Cardiac muscle cell (in vitro differentiated cells and primary cell): ENCODE measurements around the gene KCNN3. TPM values are rescaled to one million over a fixed set of nuclear protein-coding genes. Genes with fewer than 3 reads are reported as not detected.
A peak's percentile ranks its signal among the peaks of the same experiment; 100 is the strongest.

ENCODE experiments used
- DNase-seq, 2 donors: peaks; one replicate each; pipeline versions ENCODE4 v3.0.0 to v3.0.0-alpha.2; 2010 to 2017; ENCODE audit warnings: low read depth in 1 of 2, low spot score in 1 of 2
- H3K27ac ChIP-seq: fragments of 200-600 bp; sonication (generic); 2 replicates; pipeline ENCODE4 v1.5.1; 2016
- H3K27me3 ChIP-seq: fragments of 200-600 bp; sonication (generic); 2 replicates; pipeline ENCODE4 v1.6.0; 2016; ENCODE audit warnings: control low read depth
- H3K36me3 ChIP-seq: fragments of 200-600 bp; sonication (generic); 2 replicates; pipeline ENCODE4 v1.5.1; 2016; ENCODE audit warnings: control low read depth
- H3K4me1 ChIP-seq: fragments of 200-600 bp; sonication (generic); 2 replicates; pipeline ENCODE4 v1.8.1; 2017; ENCODE audit warnings: low read depth, mild to moderate bottlenecking, mixed run types
- H3K4me3 ChIP-seq: fragments of 200-600 bp; sonication (generic); 2 replicates; pipeline ENCODE4 v1.5.1; 2016; ENCODE audit warnings: mild to moderate bottlenecking
- H3K9me3 ChIP-seq: fragments of 200-600 bp; sonication (generic); 2 replicates; pipeline ENCODE4 v1.5.1; 2017; ENCODE audit warnings: low read depth, mild to moderate bottlenecking, control low read depth
- CTCF ChIP-seq: IDR thresholded peaks from 2 replicates; pipeline ENCODE4 v1.5.1; 2012; ENCODE audit warnings: low read depth, mild to moderate bottlenecking, low read length
- polyA plus RNA-seq: library from polyadenylated mRNA; unstranded; fragments of >200 nt; fragmentation: Nextera tagmentation; extraction: Ambion mirVana; gene quantifications from 2 replicates; pipeline ENCODE4 v1.2.1, GENCODE V29; 2016
- total RNA-seq: library from RNA; depleted of rRNA; stranded (reverse); fragments of >200 nt; gene quantifications from 2 replicates; pipeline ENCODE4 v1.2.3, GENCODE V29; 2016

KCNN3 gene
- total and polyA plus RNA-seq, 2 experiments from 2014 or later, result 1.5 to 2.9 TPM

GRCh38 chr1:154736841-154737240 is 133.2 kb downstream of the KCNN3 start:
- Histone ChIP-seq H3K27ac (no peak overlapping the region), H3K27me3 (no peaks in the 10 kb centered on the region), H3K9me3 (no peaks in the 10 kb centered on the region), H3K4me1 (no peaks in the 10 kb centered on the region), H3K4me3 (no peak overlapping the region), H3K36me3 (no peaks in the 10 kb centered on the region)
- peak in 1 of 2 donors; percentile 83 for DNase-seq
- no peak for TF ChIP-seq CTCF

GRCh38 chr1:154735804-154736168 is 134.3 kb downstream of the KCNN3 start:
- Histone ChIP-seq H3K4me3 (no peak overlapping the region), H3K4me1 (peaks cover 2% of the 10 kb centered on the region), H3K9me3 (no peaks in the 10 kb centered on the region), H3K36me3 (no peaks in the 10 kb centered on the region), H3K27ac (no peak overlapping the region), H3K27me3 (no peaks in the 10 kb centered on the region)
- TF ChIP-seq CTCF, result no peak
- DNase-seq, result peak in 1 of 2 donors; percentile 46

- Histone ChIP-seq H3K36me3 (no peaks in the 10 kb centered on the region), H3K9me3 (no peaks in the 10 kb centered on the region), H3K4me3 (no peak overlapping the region), H3K27ac (no peak overlapping the region), H3K4me1 (peaks cover 8% of the 10 kb centered on the region), H3K27me3 (no peaks in the 10 kb centered on the region)
- no peak for TF ChIP-seq CTCF
- DNase-seq, result no peak
These were observed 134.8 kb downstream of the KCNN3 start for GRCh38 chr1:154735061-154735803.

GRCh38 chr1:154733621-154734020 is 136.5 kb downstream of the KCNN3 start:
- no peaks in the 10 kb centered on the region for H3K9me3 ChIP-seq

GRCh38 chr1:154730986-154731489 is 139.0 kb downstream of the KCNN3 start:
- H3K9me3 ChIP-seq, result no peaks in the 10 kb centered on the region
- H3K27me3 ChIP-seq, result no peaks in the 10 kb centered on the region
- H3K27ac ChIP-seq, result no peak overlapping the region
- no peaks in the 10 kb centered on the region for H3K36me3 ChIP-seq
- peak in 1 of 2 donors; percentile 83 for DNase-seq
- TF ChIP-seq CTCF, result no peak
- H3K4me1 ChIP-seq, result peaks cover 10% of the 10 kb centered on the region
- no peak overlapping the region for H3K4me3 ChIP-seq

More at GRCh38 chr1:154733621-154734020, 136.5 kb downstream of the KCNN3 start:
- TF ChIP-seq CTCF, result no peak
- Histone ChIP-seq H3K27ac (no peak overlapping the region), H3K4me1 (peaks cover 10% of the 10 kb centered on the region), H3K4me3 (no peak overlapping the region), H3K27me3 (no peaks in the 10 kb centered on the region), H3K36me3 (no peaks in the 10 kb centered on the region)
- no peak for DNase-seq
